ENCODE results near the gene DENND5A. TPM values are rescaled to one million over a fixed set of nuclear protein-coding genes. Genes with fewer than 3 reads are reported as not detected.

Gene DENND5A
- total and polyA plus RNA-seq, 2 donors (not counting 1 experiment from before 2014, with no cell fraction given) = 41.3 to 66.5 TPM

- ChIA-PET POLR2A (no interaction called here), CTCF (interaction anchor here (0.6 to 1.8 kb wide), 3 partner anchors 9 to 356 kb away, joined by 3 to 5 read pairs (median 4); no protein-coding TSS in a partner anchor)
- intact Hi-C loops (cut with micrococcal nuclease) = no loop called here
- Histone ChIP-seq H3K79me2 (ENCODE audit: control insufficient read depth, insufficient read depth, low read length) (no peaks in the 10 kb centered on the region), H3K27me3 (replicated peaks in 1 of 4; ENCODE audit: control extremely low read depth in 1 of 4, control insufficient read depth in 3 of 4, insufficient read depth in 4 of 4, low read length in 3 of 4) (no peaks in the 10 kb centered on the region), H3K4me2 (replicated peaks; ENCODE audit: low read depth, low read length, poor library complexity, severe bottlenecking) (no peak overlapping the region), H3K27ac (ENCODE audit: low read length in 2 of 2) (no peak overlapping the region), H3K9ac (ENCODE audit: low read length) (no peak overlapping the region), H3K4me3 (ENCODE audit: control extremely low read depth in 1 of 5, extremely low read depth in 1 of 5, insufficient read depth in 1 of 5, low read depth in 2 of 5, low read length in 4 of 5) (no peak overlapping the region), H3K36me3 (replicated peaks in 1 of 2; ENCODE audit: control extremely low read depth in 1 of 2, control insufficient read depth in 1 of 2, extremely low read depth in 1 of 2, insufficient read depth in 2 of 2, low read length in 1 of 2) (peaks cover 1 to 65% of the 10 kb centered on the region in 2 experiments), H3K4me1 (ENCODE audit: control insufficient read depth in 2 of 2, insufficient read depth in 2 of 2, low read length in 2 of 2) (no peaks in the 10 kb centered on the region), H3K9me3 (ENCODE audit: control extremely low read depth in 1 of 3, control insufficient read depth in 2 of 3, insufficient read depth in 1 of 3, low read length in 2 of 3) (no peaks in the 10 kb centered on the region), H2AFZ (ENCODE audit: insufficient read depth, low read depth, low read length, poor library complexity, severe bottlenecking) (no peak overlapping the region), H4K20me1 (ENCODE audit: control insufficient read depth, insufficient read depth, low read length, poor library complexity, severe bottlenecking) (no peaks in the 10 kb centered on the region)
- Mint-ChIP-seq H3K9me3 (ENCODE audit: insufficient read depth) (no peaks in the 10 kb centered on the region), H3K4me1 (no peaks in the 10 kb centered on the region), H3K27me3 (no peaks in the 10 kb centered on the region), H3K27ac (no peak overlapping the region), H3K4me3 (no peak overlapping the region)
- WGBS (ENCODE audit: insufficient coverage) = no CpG with 5 or more reads among the region's 2 CpGs
- DNase-seq (no peak), ATAC-seq (ENCODE audit: low read depth) (no peak)
- TF ChIP-seq EZH2 (IDR thresholded peaks at IDR 0.05; ENCODE audit: borderline replicate concordance, insufficient read depth, low read depth, low read length, poor library complexity, severe bottlenecking) (no peak), CTCF (IDR thresholded peaks at IDR 0.05) (no peak)
Measured at GRCh38 chr11:9150501-9150900, 114.6 kb downstream of the DENND5A start.

GRCh38 chr11:9148727-9149126 is 116.4 kb downstream of the DENND5A start:
- CTCF ChIA-PET = interaction anchor here (1.1 kb wide), 1 partner anchor 11 kb away, joined by 3 read pairs; no protein-coding TSS in a partner anchor
- H3K4me1 ChIP-seq (ENCODE audit: control insufficient read depth in 2 of 2, insufficient read depth in 2 of 2, low read length in 2 of 2) = no peaks in the 10 kb centered on the region
- DNase-seq = no peak
- no peak for ATAC-seq (ENCODE audit: low read depth)
- no peak overlapping the region for H3K4me2 ChIP-seq (replicated peaks; ENCODE audit: low read depth, low read length, poor library complexity, severe bottlenecking)
- H3K27me3 ChIP-seq (replicated peaks in 1 of 4; ENCODE audit: control extremely low read depth in 1 of 4, control insufficient read depth in 3 of 4, insufficient read depth in 4 of 4, low read length in 3 of 4) = no peaks in the 10 kb centered on the region
- TF ChIP-seq CTCF (IDR thresholded peaks at IDR 0.05) = no peak
- no peak for TF ChIP-seq EZH2 (IDR thresholded peaks at IDR 0.05; ENCODE audit: borderline replicate concordance, insufficient read depth, low read depth, low read length, poor library complexity, severe bottlenecking)
- H3K36me3 ChIP-seq (replicated peaks in 1 of 2; ENCODE audit: control extremely low read depth in 1 of 2, control insufficient read depth in 1 of 2, extremely low read depth in 1 of 2, insufficient read depth in 2 of 2, low read length in 1 of 2) = peaks cover 3 to 76% of the 10 kb centered on the region in 2 experiments
- POLR2A ChIA-PET = no interaction called here
- no peak overlapping the region for H2AFZ ChIP-seq (ENCODE audit: insufficient read depth, low read depth, low read length, poor library complexity, severe bottlenecking)
- H3K4me1 Mint-ChIP-seq = no peaks in the 10 kb centered on the region
- WGBS (ENCODE audit: insufficient coverage) = 100% methylated on average over 2 of the region's 2 CpGs
- intact Hi-C loops (cut with micrococcal nuclease) = no loop called here
- H3K27ac Mint-ChIP-seq = no peak overlapping the region
- no peak overlapping the region for H3K9ac ChIP-seq (ENCODE audit: low read length)
- H3K27ac ChIP-seq (ENCODE audit: low read length in 2 of 2) = no peak overlapping the region
- no peaks in the 10 kb centered on the region for H3K9me3 ChIP-seq (ENCODE audit: control extremely low read depth in 1 of 3, control insufficient read depth in 2 of 3, insufficient read depth in 1 of 3, low read length in 2 of 3)
- H3K27me3 Mint-ChIP-seq = no peaks in the 10 kb centered on the region
- H3K4me3 Mint-ChIP-seq = no peak overlapping the region
- no peaks in the 10 kb centered on the region for H4K20me1 ChIP-seq (ENCODE audit: control insufficient read depth, insufficient read depth, low read length, poor library complexity, severe bottlenecking)
- no peaks in the 10 kb centered on the region for H3K9me3 Mint-ChIP-seq (ENCODE audit: insufficient read depth)
- no peaks in the 10 kb centered on the region for H3K79me2 ChIP-seq (ENCODE audit: control insufficient read depth, insufficient read depth, low read length)
- H3K4me3 ChIP-seq (ENCODE audit: control extremely low read depth in 1 of 5, extremely low read depth in 1 of 5, insufficient read depth in 1 of 5, low read depth in 2 of 5, low read length in 4 of 5) = no peak overlapping the region
